Hepatocyte (in vitro differentiated cells): Measurements from ENCODE around the gene SERPINF2. TPM values are rescaled to one million over a fixed set of nuclear protein-coding genes. Genes with fewer than 3 reads are reported as not detected.

ENCODE experiments used
- DNase-seq: peaks from one replicate; pipeline ENCODE4 v3.0.0-alpha.2; 2016; ENCODE audit warnings: low spot score
- H2AFZ ChIP-seq: fragments of 200-600 bp; sonication (generic); 2 replicates; pipeline ENCODE4 v1.6.0; 2016; ENCODE audit warnings: antibody characterized with exemption, mild to moderate bottlenecking
- H3K27ac ChIP-seq: fragments of 200-600 bp; sonication (generic); 2 replicates; pipeline ENCODE4 v1.5.1; 2016; ENCODE audit warnings: mild to moderate bottlenecking
- H3K27me3 ChIP-seq: fragments of 200-600 bp; sonication (generic); 2 replicates; pipeline ENCODE4 v1.6.1; 2016
- H3K36me3 ChIP-seq: fragments of 200-600 bp; sonication (generic); replicated peaks from 2 replicates; pipeline ENCODE4 v1.5.1; 2016; ENCODE audit warnings: low read depth; ENCODE audit not compliant: insufficient read depth
- H3K4me1 ChIP-seq: fragments of 200-600 bp; sonication (generic); 2 replicates; pipeline ENCODE4 v1.5.1; 2016; ENCODE audit warnings: mild to moderate bottlenecking, moderate library complexity; ENCODE audit not compliant: insufficient read depth
- H3K4me2 ChIP-seq: fragments of 200-600 bp; sonication (generic); 2 replicates; pipeline ENCODE4 v1.6.0; 2016
- H3K4me3 ChIP-seq: fragments of 200-600 bp; sonication (generic); 2 replicates; pipeline ENCODE4 v1.5.1; 2016; ENCODE audit warnings: mild to moderate bottlenecking
- H3K79me2 ChIP-seq: fragments of 200-600 bp; sonication (generic); 2 replicates; pipeline ENCODE4 v1.6.0; 2017; ENCODE audit warnings: mild to moderate bottlenecking
- H3K9me2 ChIP-seq: fragments of 200-600 bp; sonication (generic); replicated peaks from 2 replicates; pipeline ENCODE4 v1.6.0; 2017; ENCODE audit warnings: mild to moderate bottlenecking; ENCODE audit not compliant: insufficient read depth
- H3K9me3 ChIP-seq: fragments of 200-600 bp; sonication (generic); 2 replicates; pipeline ENCODE4 v1.5.1; 2016; ENCODE audit warnings: low read depth, mild to moderate bottlenecking
- H4K20me1 ChIP-seq: fragments of 200-600 bp; sonication (generic); 2 replicates; pipeline ENCODE4 v1.6.0; 2016; ENCODE audit warnings: mild to moderate bottlenecking; ENCODE audit not compliant: insufficient read depth, poor library complexity, severe bottlenecking
- EZH2 ChIP-seq: fragments of 200-600 bp; sonication (generic); IDR thresholded peaks from 2 replicates; pipeline ENCODE4 v1.6.1; 2016; ENCODE audit warnings: antibody characterized with exemption, mild to moderate bottlenecking, borderline replicate concordance
- EZH2phosphoT487 ChIP-seq: fragments of 200-600 bp; sonication (generic); IDR thresholded peaks from one replicate; pipeline ENCODE4 v1.6.1; 2018; ENCODE audit warnings: antibody characterized with exemption, mild to moderate bottlenecking, low read depth, moderate library complexity; ENCODE audit not compliant: unreplicated experiment, severe bottlenecking
- WGBS: methylation state at CpG from one replicate; pipeline ENCODE4 v1.1.6; 2016; ENCODE audit warnings: low lambda C conversion rate; ENCODE audit errors: missing lambda C conversion rate; 5-methylcytosine and 5-hydroxymethylcytosine counted together
- polyA plus RNA-seq: library from polyadenylated mRNA; unstranded; fragments of >200 nt; fragmentation: Nextera tagmentation; extraction: Ambion mirVana; gene quantifications from 2 replicates; pipeline ENCODE4 v1.2.1, GENCODE V29; 2016
- total RNA-seq: library from RNA; depleted of rRNA; stranded (reverse); fragments of >200 nt; gene quantifications from 2 replicates; pipeline ENCODE4 v1.2.3, GENCODE V29; 2014
- TF ChIP-seq, protein P1 (sequence below): fragments of 200-600 bp; sonication (generic); IDR thresholded peaks from 2 replicates; pipeline ENCODE4 v1.5.1; 2016; ENCODE audit warnings: antibody characterized with exemption, mild to moderate bottlenecking; ENCODE audit not compliant: poor library complexity

The SERPINF2 gene
- total and polyA plus RNA-seq, 2 experiments from 2014 or later: 127 to 164 TPM

DNA sequence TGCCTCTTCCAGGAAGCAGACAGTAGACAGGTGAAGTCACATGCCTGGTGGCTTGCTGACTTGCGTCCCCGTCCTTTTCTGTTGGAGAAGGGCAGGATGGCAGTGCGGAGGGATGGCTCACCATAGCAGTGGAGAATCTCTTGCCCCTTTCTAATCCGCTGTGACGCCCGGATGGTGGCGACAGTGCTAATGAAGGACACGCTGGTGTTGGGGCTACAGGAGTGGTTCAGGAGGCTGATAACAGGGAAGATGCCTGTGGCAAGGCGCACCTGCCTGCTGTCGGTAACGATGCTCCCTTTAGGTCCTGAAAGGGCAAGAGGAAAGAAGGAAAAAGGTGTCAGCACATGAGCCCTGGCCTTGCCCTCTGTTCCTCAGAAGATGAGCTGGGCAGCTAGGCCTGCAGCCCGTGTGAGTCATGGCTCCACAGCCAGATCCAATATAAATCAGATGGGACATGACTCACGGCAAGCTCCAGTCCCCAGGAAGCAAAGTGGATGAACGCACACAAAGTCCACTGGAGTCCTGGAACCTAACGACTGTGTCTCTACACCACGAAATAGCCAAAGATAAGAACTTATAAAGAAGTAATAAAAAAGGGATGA lies 44.7 kb downstream of the SERPINF2 start:
- Histone ChIP-seq H3K4me1 (peaks cover 26% of the 10 kb centered on the region), H3K4me3 (no peak overlapping the region), H3K36me3 (no peaks in the 10 kb centered on the region), H3K27ac (peak overlapping the region; percentile 89), H2AFZ (no peak overlapping the region), H3K79me2 (no peaks in the 10 kb centered on the region), H3K9me3 (no peaks in the 10 kb centered on the region), H4K20me1 (no peaks in the 10 kb centered on the region), H3K27me3 (no peaks in the 10 kb centered on the region), H3K9me2 (no peaks in the 10 kb centered on the region), H3K4me2 (peak overlapping the region; percentile 39)
- TF ChIP-seq EZH2phosphoT487: no peak
- TF ChIP-seq EZH2: no peak
- TF ChIP-seq, protein P1, sequence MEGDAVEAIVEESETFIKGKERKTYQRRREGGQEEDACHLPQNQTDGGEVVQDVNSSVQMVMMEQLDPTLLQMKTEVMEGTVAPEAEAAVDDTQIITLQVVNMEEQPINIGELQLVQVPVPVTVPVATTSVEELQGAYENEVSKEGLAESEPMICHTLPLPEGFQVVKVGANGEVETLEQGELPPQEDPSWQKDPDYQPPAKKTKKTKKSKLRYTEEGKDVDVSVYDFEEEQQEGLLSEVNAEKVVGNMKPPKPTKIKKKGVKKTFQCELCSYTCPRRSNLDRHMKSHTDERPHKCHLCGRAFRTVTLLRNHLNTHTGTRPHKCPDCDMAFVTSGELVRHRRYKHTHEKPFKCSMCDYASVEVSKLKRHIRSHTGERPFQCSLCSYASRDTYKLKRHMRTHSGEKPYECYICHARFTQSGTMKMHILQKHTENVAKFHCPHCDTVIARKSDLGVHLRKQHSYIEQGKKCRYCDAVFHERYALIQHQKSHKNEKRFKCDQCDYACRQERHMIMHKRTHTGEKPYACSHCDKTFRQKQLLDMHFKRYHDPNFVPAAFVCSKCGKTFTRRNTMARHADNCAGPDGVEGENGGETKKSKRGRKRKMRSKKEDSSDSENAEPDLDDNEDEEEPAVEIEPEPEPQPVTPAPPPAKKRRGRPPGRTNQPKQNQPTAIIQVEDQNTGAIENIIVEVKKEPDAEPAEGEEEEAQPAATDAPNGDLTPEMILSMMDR: no peak
- peak; percentile 91 for DNase-seq
- 74% methylated on average over 16 of the region's 16 CpGs for WGBS

DNA sequence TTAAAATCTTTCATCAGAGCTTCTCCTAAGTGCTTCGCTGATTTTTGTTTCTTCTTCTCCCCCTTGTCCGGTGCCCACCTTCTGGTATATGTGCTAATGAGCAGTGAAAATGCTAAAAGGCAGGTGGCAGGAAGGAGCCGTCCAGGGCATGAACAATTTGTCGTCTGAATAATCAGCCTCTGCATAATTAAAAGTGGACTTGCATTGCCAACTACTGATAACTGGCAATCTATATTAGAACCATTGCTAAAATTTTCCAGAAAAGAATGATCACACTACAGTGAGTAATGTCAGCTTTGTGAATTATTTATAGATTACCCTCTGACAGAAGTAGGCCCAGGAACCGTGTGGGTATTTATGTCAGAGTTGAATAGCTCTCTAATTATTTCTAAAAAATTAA lies 47.3 kb downstream of the SERPINF2 start:
- H3K27ac ChIP-seq: no peak overlapping the region

DNA sequence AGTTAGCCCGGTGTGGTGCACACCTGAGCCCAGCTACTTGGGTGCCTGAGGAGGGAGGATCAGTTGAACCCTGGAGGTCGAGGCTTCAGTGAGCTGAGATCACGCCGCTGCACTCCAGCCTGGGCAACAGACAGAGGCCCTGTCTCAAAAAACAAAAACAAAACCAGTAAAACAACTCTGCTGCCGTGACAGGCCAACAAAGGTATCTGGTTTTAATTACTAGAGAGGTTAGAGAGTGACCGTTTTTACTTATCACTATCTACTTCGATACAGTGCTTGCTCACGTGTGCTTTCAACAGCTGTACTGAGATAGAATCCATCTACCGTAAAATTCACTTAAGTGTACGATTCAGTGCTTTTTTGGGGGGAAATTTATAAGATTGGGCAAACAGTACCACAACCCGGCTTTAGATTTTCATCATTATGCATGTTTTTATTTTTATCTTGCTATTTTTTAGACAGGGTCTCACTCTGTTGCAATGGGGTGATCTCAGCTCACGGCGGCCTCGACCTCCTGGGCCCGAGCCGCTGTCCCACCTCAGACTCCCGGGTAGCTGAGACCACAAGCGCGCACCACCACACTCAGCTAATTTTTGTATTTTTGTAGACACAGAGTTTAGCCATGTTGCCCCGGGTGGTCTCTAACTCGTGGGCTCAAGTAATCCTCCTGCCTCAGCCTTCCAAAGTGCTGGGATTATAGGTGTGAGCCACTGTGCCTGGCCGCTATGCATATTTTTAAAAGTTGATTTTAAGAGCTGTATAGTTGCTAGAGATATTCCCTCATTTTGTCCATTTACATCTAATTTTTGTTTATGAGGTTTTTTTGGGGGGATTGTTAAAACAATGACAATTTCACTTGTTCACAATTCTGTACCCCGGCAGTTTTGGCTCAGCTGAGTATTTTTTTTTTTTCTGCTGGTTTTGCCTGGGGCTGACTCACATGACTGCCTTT lies 50.1 kb downstream of the SERPINF2 start:
- no peak for TF ChIP-seq EZH2
- TF ChIP-seq, protein P1: no peak
- no peak for DNase-seq
- H3K4me3 ChIP-seq: no peak overlapping the region
- H2AFZ ChIP-seq: no peak overlapping the region
- H3K27ac ChIP-seq: no peak overlapping the region
- no peaks in the 10 kb centered on the region for H3K9me3 ChIP-seq
- 68% methylated on average over 23 of the region's 23 CpGs for WGBS
- no peaks in the 10 kb centered on the region for H3K36me3 ChIP-seq
- H3K9me2 ChIP-seq: no peaks in the 10 kb centered on the region
- H3K4me2 ChIP-seq: no peak overlapping the region
- peaks cover 7% of the 10 kb centered on the region for H3K4me1 ChIP-seq
- no peaks in the 10 kb centered on the region for H3K27me3 ChIP-seq
- H3K79me2 ChIP-seq: peaks cover 3% of the 10 kb centered on the region
- H4K20me1 ChIP-seq: no peaks in the 10 kb centered on the region

More for the DNA sequence above, 47.3 kb downstream of the SERPINF2 start:
- peaks cover 3% of the 10 kb centered on the region for H3K79me2 ChIP-seq
- peaks cover 13% of the 10 kb centered on the region for H3K4me1 ChIP-seq
- no peaks in the 10 kb centered on the region for H3K27me3 ChIP-seq
- H3K9me2 ChIP-seq: no peaks in the 10 kb centered on the region
- H3K9me3 ChIP-seq: no peaks in the 10 kb centered on the region
- 84% methylated on average over 5 of the region's 5 CpGs for whole genome bisulfite sequencing
- no peak overlapping the region for H3K4me3 ChIP-seq
- TF ChIP-seq EZH2phosphoT487: no peak
- TF ChIP-seq, protein P1: no peak
- TF ChIP-seq EZH2: no peak
- H3K4me2 ChIP-seq: no peak overlapping the region
- DNase-seq: no peak
- no peaks in the 10 kb centered on the region for H4K20me1 ChIP-seq
- no peak overlapping the region for H2AFZ ChIP-seq
- H3K36me3 ChIP-seq: no peaks in the 10 kb centered on the region
